Transverse colon (tissue), 4 donors: ENCODE measurements around the gene BBX.

Source experiments
- EP300 ChIP-seq: sonication (generic); formaldehyde crosslinking; IDR thresholded peaks from one replicate; pipeline ENCODE4 v1.6.1; 2017; ENCODE audit warnings: antibody characterized with exemption, low read depth
- POLR2A ChIP-seq: fragments of 450-650 bp; IDR thresholded peaks from one replicate; pipeline ENCODE4 v1.6.1; 2016; ENCODE audit warnings: antibody characterized with exemption, mild to moderate bottlenecking, moderate library complexity
- POLR2AphosphoS5 ChIP-seq, 3 donors: sonication (generic); formaldehyde crosslinking; IDR thresholded peaks; one replicate each; pipeline ENCODE4 v1.6.1; 2016; ENCODE audit warnings: antibody characterized with exemption in 3 of 3
- TF ChIP-seq, protein P1 (sequence below), 5 experiments: fragments of 200-600 bp in 3 of 5; fragments of 450-650 bp in 2 of 5; sonication (generic) in 3 of 5; IDR thresholded peaks; 1 replicate in 2 of 5; 2 replicates in 3 of 5; pipeline ENCODE4 v1.5.1; 2016 to 2017; ENCODE audit warnings: antibody characterized with exemption in 5 of 5, inconsistent platforms in 3 of 5, mild to moderate bottlenecking in 2 of 5, moderate library complexity in 1 of 5

GRCh38 chr3:107496855-107497254 is 25.9 kb upstream of the BBX start:
- TF ChIP-seq, protein P1, sequence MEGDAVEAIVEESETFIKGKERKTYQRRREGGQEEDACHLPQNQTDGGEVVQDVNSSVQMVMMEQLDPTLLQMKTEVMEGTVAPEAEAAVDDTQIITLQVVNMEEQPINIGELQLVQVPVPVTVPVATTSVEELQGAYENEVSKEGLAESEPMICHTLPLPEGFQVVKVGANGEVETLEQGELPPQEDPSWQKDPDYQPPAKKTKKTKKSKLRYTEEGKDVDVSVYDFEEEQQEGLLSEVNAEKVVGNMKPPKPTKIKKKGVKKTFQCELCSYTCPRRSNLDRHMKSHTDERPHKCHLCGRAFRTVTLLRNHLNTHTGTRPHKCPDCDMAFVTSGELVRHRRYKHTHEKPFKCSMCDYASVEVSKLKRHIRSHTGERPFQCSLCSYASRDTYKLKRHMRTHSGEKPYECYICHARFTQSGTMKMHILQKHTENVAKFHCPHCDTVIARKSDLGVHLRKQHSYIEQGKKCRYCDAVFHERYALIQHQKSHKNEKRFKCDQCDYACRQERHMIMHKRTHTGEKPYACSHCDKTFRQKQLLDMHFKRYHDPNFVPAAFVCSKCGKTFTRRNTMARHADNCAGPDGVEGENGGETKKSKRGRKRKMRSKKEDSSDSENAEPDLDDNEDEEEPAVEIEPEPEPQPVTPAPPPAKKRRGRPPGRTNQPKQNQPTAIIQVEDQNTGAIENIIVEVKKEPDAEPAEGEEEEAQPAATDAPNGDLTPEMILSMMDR (IDR thresholded peaks at IDR 0.05) = no peak
- no peak for TF ChIP-seq POLR2AphosphoS5 (IDR thresholded peaks at IDR 0.05)
- TF ChIP-seq EP300 = no peak
- no peak for TF ChIP-seq POLR2A
